D721Med (cell line): ENCODE data around the gene IRAK2.

Experiments used
- DNase-seq: peaks from one replicate; pipeline ENCODE4 v3.0.0; 2011; ENCODE audit warnings: low spot score; ENCODE audit not compliant: insufficient read length
- FAIRE-seq: peaks from 2 replicates; lab custom pipeline; 2011; peaks lifted over from hg19 to GRCh38; lab: Jason Lieb, UNC
- CTCF ChIP-seq: IDR thresholded peaks from 2 replicates; pipeline ENCODE4 v1.5.1; 2012; ENCODE audit warnings: mild to moderate bottlenecking, control low read depth; ENCODE audit not compliant: insufficient read depth; ENCODE audit errors: missing control alignments

IRAK2 gene

DNA sequence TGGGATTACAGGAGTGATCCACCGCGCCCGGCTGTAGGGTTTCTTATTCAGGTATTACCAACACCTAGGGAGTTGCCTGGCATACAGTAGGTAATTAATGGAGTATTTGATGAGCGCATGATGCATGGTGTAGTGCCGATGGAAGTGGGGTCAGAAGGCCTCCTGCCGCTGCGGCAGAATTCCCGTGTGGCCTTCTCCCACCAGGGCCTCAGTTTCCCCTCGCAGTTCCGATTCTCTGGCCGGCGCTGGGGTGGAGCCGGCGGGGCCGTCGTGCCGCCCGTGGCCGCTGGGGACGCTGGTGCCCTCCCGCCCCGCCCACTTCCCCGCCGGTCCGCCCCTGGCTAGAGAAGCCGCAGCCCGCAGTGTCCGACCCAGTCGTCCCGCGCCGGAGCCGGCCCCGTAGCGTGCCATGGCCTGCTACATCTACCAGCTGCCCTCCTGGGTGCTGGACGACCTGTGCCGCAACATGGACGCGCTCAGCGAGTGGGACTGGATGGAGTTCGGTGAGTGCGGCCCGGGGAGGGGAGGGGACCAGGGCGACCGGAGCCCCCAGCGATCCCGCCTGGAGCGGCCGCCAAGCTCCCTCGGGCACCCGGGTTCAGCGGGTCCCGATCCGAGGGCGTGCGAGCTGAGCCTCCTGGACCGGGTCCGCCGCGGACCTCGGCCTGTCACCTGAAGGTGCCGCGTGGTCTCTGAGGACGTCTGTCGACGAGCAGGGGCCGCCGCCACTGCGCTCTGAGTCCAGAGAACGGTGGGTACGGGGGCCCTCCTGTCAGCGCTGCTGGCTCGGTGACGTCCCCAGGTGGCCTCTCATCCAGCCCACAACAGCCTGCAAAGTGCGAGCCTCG lies at the start of gene IRAK2:
Gene IRAK2 (plus strand): TSS at position 374 of the 848 bp plus-strand sequence. CDS start 36 bp downstream, at position 410.
- DNase-seq: peak; percentile 78
- peak; percentile 29 for TF ChIP-seq CTCF
- FAIRE-seq: no peak

- TF ChIP-seq CTCF: no peak
- FAIRE-seq (no peak), DNase-seq (peak; percentile 96)
Observed at GRCh38 chr3:10115326-10116137, 49.2 kb upstream of the IRAK2 start, which contains the start of gene BRK1. Gene BRK1 (plus strand): TSS chr3:10115675. CDS start chr3:10115702, 27 bp downstream.

GRCh38 chr3:10116138-10116460 lies 48.6 kb upstream of the IRAK2 start:
- TF ChIP-seq CTCF: no peak
- DNase-seq (no peak), FAIRE-seq (no peak)

DNA sequence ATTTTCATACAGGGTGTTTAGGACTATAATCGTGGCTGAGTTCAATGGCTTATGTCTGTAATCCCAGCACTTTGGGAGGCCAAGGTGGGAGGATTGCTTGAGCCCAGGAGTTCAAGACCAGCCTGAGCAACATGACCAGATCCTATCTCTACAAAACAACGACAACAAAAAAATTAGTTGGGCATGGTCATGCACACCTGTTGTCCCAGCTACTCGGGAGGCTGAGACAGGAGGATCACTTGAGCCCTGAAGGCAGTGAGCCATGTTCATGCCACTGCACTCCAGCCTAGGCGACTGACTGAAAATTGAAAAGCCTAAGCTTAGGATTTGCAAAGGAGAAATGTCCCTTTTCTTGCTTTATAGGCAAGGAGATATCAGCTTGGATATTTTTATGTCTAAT lies 47.8 kb upstream of the IRAK2 start:
- DNase-seq: no peak
- no peak for FAIRE-seq
- TF ChIP-seq CTCF: no peak

- no peak for TF ChIP-seq CTCF
- no peak for DNase-seq
- no peak for FAIRE-seq
Observed at GRCh38 chr3:10119376-10119775, 45.3 kb upstream of the IRAK2 start.

GRCh38 chr3:10121064-10121463 lies 43.7 kb upstream of the IRAK2 start:
- TF ChIP-seq CTCF: no peak
- FAIRE-seq (no peak), DNase-seq (no peak)
